Activated CD8-positive, alpha-beta memory T cell treated with anti-CD3 and anti-CD28 coated beads, Interleukin-2, amount 50 U/mL, for 24 hours (primary cell): ENCODE results near the gene OTUD5.

Experiments
- DNase-seq: peaks from one replicate; pipeline ENCODE4 v3.0.0-alpha.2; 2020; ENCODE audit errors: extremely low read depth

OTUD5 gene

GRCh38 chrX:48937054-48937907, 20.1 kb downstream of the OTUD5 start:
- peak; percentile 67 for DNase-seq

- no peak for DNase-seq
Observed at GRCh38 chrX:48936429-48937053, 20.9 kb downstream of the OTUD5 start.

GRCh38 chrX:48935301-48935670, 22.1 kb downstream of the OTUD5 start:
- DNase-seq: no peak

GRCh38 chrX:48934581-48935300, 22.7 kb downstream of the OTUD5 start:
- no peak for DNase-seq

- DNase-seq: no peak
Observed at GRCh38 chrX:48933757-48934156, 23.6 kb downstream of the OTUD5 start.

- DNase-seq: no peak
Observed at GRCh38 chrX:48927736-48928382, 29.5 kb downstream of the OTUD5 start.

- DNase-seq: no peak
Observed at GRCh38 chrX:48927123-48927522, 30.3 kb downstream of the OTUD5 start.

GRCh38 chrX:48924270-48924669, 33.1 kb downstream of the OTUD5 start:
- no peak for DNase-seq

- DNase-seq: no peak
Observed at GRCh38 chrX:48923771-48924170, 33.6 kb downstream of the OTUD5 start.

- no peak for DNase-seq
Observed at GRCh38 chrX:48920718-48921104, 36.7 kb downstream of the OTUD5 start.

- DNase-seq: no peak
Observed at GRCh38 chrX:48919947-48920717, 37.3 kb downstream of the OTUD5 start.

GRCh38 chrX:48919360-48919841, 38.0 kb downstream of the OTUD5 start:
- no peak for DNase-seq

GRCh38 chrX:48918643-48919340, 38.6 kb downstream of the OTUD5 start, which contains the start of gene PIM2:
Gene PIM2, minus strand, starts transcription at chrX:48919024. Its CDS starts 190 bp downstream, at chrX:48918834.
- DNase-seq: peak; percentile 78

GRCh38 chrX:48918301-48918642, 39.1 kb downstream of the OTUD5 start:
- no peak for DNase-seq

GRCh38 chrX:48917139-48918001, 40.0 kb downstream of the OTUD5 start:
- DNase-seq: no peak

- DNase-seq: no peak
Observed at GRCh38 chrX:48914593-48915493, 42.6 kb downstream of the OTUD5 start.

GRCh38 chrX:48913605-48914366, 43.6 kb downstream of the OTUD5 start:
- no peak for DNase-seq
